Stimulated activated CD4-positive, alpha-beta T cell treated with anti-CD3 and anti-CD28 coated beads, Interleukin-4, amount 100 ng/mL, for 48 hours (primary cell): ENCODE data around the gene PANK4.

Source experiments
- DNase-seq, 2 donors: peaks; one replicate each; pipeline ENCODE4 v3.0.0-alpha.2; 2020; ENCODE audit warnings: low read depth in 2 of 2

PANK4 gene

GRCh38 chr1:2497891-2498290 is 28.5 kb downstream of the PANK4 start:
- no peak for DNase-seq

- no peak for DNase-seq
Observed at GRCh38 chr1:2496746-2497145, 29.6 kb downstream of the PANK4 start.

- DNase-seq, result no peak
Observed at GRCh38 chr1:2496087-2496622, 30.2 kb downstream of the PANK4 start.

- no peak for DNase-seq
Observed at GRCh38 chr1:2495546-2495945, 30.9 kb downstream of the PANK4 start.

GRCh38 chr1:2495026-2495425 is 31.4 kb downstream of the PANK4 start:
- no peak for DNase-seq

GRCh38 chr1:2494323-2494693 is 32.1 kb downstream of the PANK4 start:
- no peak for DNase-seq

- no peak for DNase-seq
Observed at GRCh38 chr1:2493691-2494322, 32.6 kb downstream of the PANK4 start.

- no peak for DNase-seq
Observed at GRCh38 chr1:2493218-2493617, 33.2 kb downstream of the PANK4 start.

GRCh38 chr1:2492091-2492490 is 34.3 kb downstream of the PANK4 start:
- DNase-seq, result no peak

- no peak for DNase-seq
Observed at GRCh38 chr1:2489615-2490014, 36.8 kb downstream of the PANK4 start.

- no peak for DNase-seq
Observed at GRCh38 chr1:2488688-2489087, 37.7 kb downstream of the PANK4 start.

- no peak for DNase-seq
Observed at GRCh38 chr1:2486558-2486957, 39.8 kb downstream of the PANK4 start.

- no peak for DNase-seq
Observed at GRCh38 chr1:2486041-2486440, 40.4 kb downstream of the PANK4 start.

- DNase-seq, result no peak
Observed at GRCh38 chr1:2483970-2484369, 42.4 kb downstream of the PANK4 start.

- DNase-seq, result no peak
Observed at GRCh38 chr1:2483026-2483425, 43.4 kb downstream of the PANK4 start.

GRCh38 chr1:2482588-2482987 is 43.8 kb downstream of the PANK4 start:
- no peak for DNase-seq

GRCh38 chr1:2481885-2482284 is 44.5 kb downstream of the PANK4 start:
- no peak for DNase-seq

- no peak for DNase-seq
Observed at GRCh38 chr1:2480986-2481364, 45.4 kb downstream of the PANK4 start.

- DNase-seq, result no peak
Observed at GRCh38 chr1:2480236-2480985, 46.0 kb downstream of the PANK4 start.

- DNase-seq, result no peak
Observed at GRCh38 chr1:2479618-2480017, 46.8 kb downstream of the PANK4 start.

- DNase-seq, result no peak
Observed at GRCh38 chr1:2479186-2479585, 47.2 kb downstream of the PANK4 start.

GRCh38 chr1:2477791-2478499 is 48.5 kb downstream of the PANK4 start:
- no peak for DNase-seq

- DNase-seq, result no peak
Observed at GRCh38 chr1:2477309-2477708, 49.1 kb downstream of the PANK4 start.
